ENCODE results near the gene CACUL1.

CACUL1 gene

DNA sequence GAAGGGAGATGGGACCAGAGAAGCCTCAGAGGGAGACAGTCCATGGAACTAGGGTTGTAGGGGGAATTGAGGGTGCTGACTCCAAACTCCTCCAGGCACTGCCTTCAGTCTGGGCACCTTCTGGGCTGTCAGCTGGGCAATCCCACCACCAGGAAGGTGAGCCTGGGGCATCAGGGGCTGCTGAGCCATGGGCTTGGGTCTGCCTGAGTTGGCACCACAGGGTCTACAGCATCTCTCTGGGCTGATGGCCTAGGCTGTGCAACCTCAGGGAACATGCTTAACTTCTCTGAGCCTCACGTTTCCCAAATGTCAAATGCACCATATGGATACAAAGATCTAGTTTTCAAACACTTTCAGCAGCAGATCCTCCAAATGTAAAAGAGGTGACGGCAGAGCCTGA is 112.5 kb downstream of the CACUL1 start:
- no peak for DNase-seq

GRCh38 chr10:118638680-118639079 is 116.1 kb downstream of the CACUL1 start:
- DNase-seq, result peak in 1 of 51 donors; percentile 4

- no peak for DNase-seq
Measured at GRCh38 chr10:118635674-118636402, 118.9 kb downstream of the CACUL1 start.

- no peak for DNase-seq
Measured at GRCh38 chr10:118633786-118634185, 121.0 kb downstream of the CACUL1 start.

DNA sequence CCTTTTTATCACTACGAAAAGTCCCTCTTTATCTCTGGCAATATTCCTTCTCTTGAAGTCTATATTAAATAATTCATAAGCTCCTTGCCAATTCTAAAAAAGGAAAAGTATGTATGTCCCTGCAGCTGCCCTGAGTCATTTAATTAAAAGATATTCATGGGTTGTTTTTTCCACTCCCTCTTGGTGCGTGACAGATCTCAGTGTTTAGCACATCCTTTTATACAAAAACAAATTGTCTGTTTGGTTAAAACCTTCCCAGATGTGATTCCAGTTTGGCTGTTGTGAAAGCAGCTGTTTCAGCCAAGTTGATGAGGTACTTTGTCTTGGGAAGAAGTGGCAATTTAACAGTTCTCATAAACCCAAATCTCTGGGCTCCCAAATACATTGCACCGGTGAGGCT is 125.6 kb downstream of the CACUL1 start:
- DNase-seq, result no peak

- DNase-seq, result no peak
Measured at GRCh38 chr10:118628397-118628796, 126.4 kb downstream of the CACUL1 start.

- no peak for DNase-seq
Measured at GRCh38 chr10:118626953-118627352, 127.8 kb downstream of the CACUL1 start.
